Heart right ventricle (tissue), 16 donors: ENCODE measurements around the gene MBP. TPM values are rescaled to one million over a fixed set of nuclear protein-coding genes. Genes with fewer than 3 reads are reported as not detected.

Experiments used
- ATAC-seq, 8 donors: fragments of 200-7000 bp; cut with Tn5 transposase; one replicate each; pipeline ENCODE4 v1.9.1; 2020; ENCODE audit warnings: mild to moderate bottlenecking in 8 of 8, moderate library complexity in 8 of 8, moderate number of reproducible peaks in 1 of 8
- DNase-seq, 2 donors: peaks; one replicate each; pipeline ENCODE4 v3.0.0-alpha.2; 2020
- H3K27ac ChIP-seq, 10 donors: fragments of 200-600 bp; sonication (generic) in 2 of 10; one replicate each; pipeline versions ENCODE4 v1.5.0 to v1.8.0; 2020 to 2022; ENCODE audit warnings: mild to moderate bottlenecking in 3 of 10
- H3K27me3 ChIP-seq, 7 donors: fragments of 200-600 bp; one replicate each; pipeline ENCODE4 v1.8.0; 2021 to 2022; ENCODE audit warnings: mild to moderate bottlenecking in 2 of 7
- H3K36me3 ChIP-seq, 9 donors: fragments of 200-600 bp; sonication (generic) in 1 of 9; one replicate each; pipeline versions ENCODE4 v1.5.0 to v1.8.0; 2020 to 2022; ENCODE audit warnings: mild to moderate bottlenecking in 2 of 9
- H3K4me1 ChIP-seq, 9 donors: fragments of 200-600 bp; sonication (generic) in 1 of 9; one replicate each; pipeline versions ENCODE4 v1.5.0 to v1.8.0; 2020 to 2022; ENCODE audit warnings: mild to moderate bottlenecking in 4 of 9
- H3K4me3 ChIP-seq, 10 donors: fragments of 200-600 bp; sonication (generic) in 2 of 10; one replicate each; pipeline versions ENCODE4 v1.5.0 to v1.8.0; 2020 to 2022; ENCODE audit warnings: mild to moderate bottlenecking in 7 of 10, moderate library complexity in 2 of 10
- H3K9me3 ChIP-seq, 11 donors: fragments of 200-600 bp in 10 of 11; sonication (generic) in 2 of 11; one replicate each; pipeline versions ENCODE4 v1.5.0 to v1.8.0; 2013 to 2022; ENCODE audit warnings: mild to moderate bottlenecking in 2 of 11, control low read depth in 1 of 11, moderate library complexity in 1 of 11
- CTCF ChIP-seq, 9 donors: fragments of 200-600 bp; sonication (generic) in 2 of 9; IDR thresholded peaks; one replicate each; pipeline versions ENCODE4 v1.5.0 to v1.8.0; 2021 to 2022; ENCODE audit warnings: antibody characterized with exemption in 9 of 9, mild to moderate bottlenecking in 5 of 9, moderate library complexity in 1 of 9
- WGBS, 2 donors: extraction: QIAGEN DNeasy Blood & Tissue Kit; methylation state at CpG; one replicate each; pipeline ENCODE4 v1.1.7; 2013; ENCODE audit warnings: inconsistent platforms in 1 of 2; 5-methylcytosine and 5-hydroxymethylcytosine counted together
- intact Hi-C, 10 donors: fragments of 100-400 bp; cut with DNase I; formaldehyde crosslinking; loops; one replicate each; pipeline versions ENCODE4 v1.11.1 to v1.14.2; 2022
- polyA plus RNA-seq, 2 donors: library from polyadenylated mRNA; stranded (reverse); fragments of 200-250 nt; gene quantifications; one replicate each; pipeline ENCODE4 v1.2.3, GENCODE V29; 2013
- total RNA-seq, 10 donors: library from RNA; stranded (reverse); fragmentation: NEBNext Ultra II Directional in 3 of 10; extraction: Animal tissue kit (Norgen Biotek cat#: 25700) in 3 of 10; gene quantifications; one replicate each; pipeline versions ENCODE4 v1.2.1 to v1.2.4, GENCODE V29; 2021 to 2023
- donor health status: Arrhythmogenic right ventricular cardiomyopathy.
- donor health status: ischemic (EF 13 %, LVEDD 7.1; RV severe dilation, severe dysfunction).
- donor health status: healthy with polysubstance abuse.
- donor health status: DM: no; HTN: yes; CAD: no.
- donor health status: DM: no; HTN: no; CAD: no.
- donor health status: ischemic (EF 25% LVEDD 6.9; RV normal size, moderate dysfunction).
- donor health status: ischemic (EF 25% LVEDD 5.7; RV mildly dilated, moderate dysfunction).
- donor health status: healthy.
- donor health status: DM: yes; HTN: yes; CAD: no.
- donor health status: Ischemic cardiomyopathy.
- donor health status: ischemic (EF 35%, LVEDD 5.7; RV mildly dilated, moderate dysfunction).
- donor health status: nonischemic (EF 11% LVEDD 7.7; RV severe dilation, severe dysfunction).
- donor health status: DM: yes; HTN: yes; CAD: no.
- donor health status: PGD.
- donor health status: ischemic (EF 29% LVEDD 5.4; RV normal size, mild dysfunction).
- donor health status: nonischemic (EF 23%, LVEDD 6.1; RV moderate dilation, normal function).

MBP gene
- total and polyA plus RNA-seq, 12 donors = 3.0 to 70.8 (median 43.9) TPM

DNA sequence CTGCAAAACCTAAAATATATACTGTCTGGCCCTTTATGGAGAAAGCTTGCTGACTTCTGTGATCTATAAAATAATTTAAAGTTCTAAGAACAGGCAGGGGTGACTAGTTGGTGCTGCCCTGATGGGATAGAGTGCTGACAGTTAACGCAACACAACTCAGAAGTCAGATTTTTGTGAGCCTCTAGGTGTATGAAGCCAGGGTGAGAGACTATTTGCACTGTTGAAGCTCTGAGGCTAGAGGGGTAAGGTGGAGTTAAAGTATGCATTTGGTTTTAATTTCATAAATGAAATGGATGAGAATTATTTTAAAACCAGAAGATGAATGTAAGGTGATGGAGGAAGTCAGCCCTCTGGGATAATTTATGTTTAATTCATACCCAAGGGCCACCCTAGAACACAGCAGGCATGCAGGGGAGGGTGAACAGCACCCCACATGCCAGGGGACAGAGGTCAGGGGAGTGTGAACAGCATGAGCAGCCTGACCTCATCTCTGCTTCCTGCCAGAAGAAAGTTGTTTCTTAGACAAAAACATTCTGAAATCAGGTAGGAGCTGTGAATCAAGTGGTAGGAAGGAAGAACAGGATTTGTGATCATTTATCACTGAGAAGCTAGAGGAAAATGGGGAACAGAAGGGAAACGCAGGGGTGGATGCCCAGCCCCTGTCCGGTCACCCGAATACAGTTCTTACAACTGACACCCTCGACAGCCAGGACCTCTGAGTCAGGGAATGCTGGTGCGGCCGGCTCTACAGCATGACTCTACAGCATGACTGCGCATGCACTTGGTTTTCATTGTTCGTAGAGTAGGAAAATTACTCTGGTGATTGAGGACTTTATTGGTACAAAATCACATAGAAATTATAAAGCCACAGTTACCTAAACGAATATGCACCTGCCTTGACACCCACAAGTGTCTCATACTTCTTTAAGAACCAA is 93.1 kb downstream of the MBP start:
- no peaks in the 10 kb centered on the region for H3K27me3 ChIP-seq
- ATAC-seq = no peak
- no peak overlapping the region for H3K27ac ChIP-seq

DNA sequence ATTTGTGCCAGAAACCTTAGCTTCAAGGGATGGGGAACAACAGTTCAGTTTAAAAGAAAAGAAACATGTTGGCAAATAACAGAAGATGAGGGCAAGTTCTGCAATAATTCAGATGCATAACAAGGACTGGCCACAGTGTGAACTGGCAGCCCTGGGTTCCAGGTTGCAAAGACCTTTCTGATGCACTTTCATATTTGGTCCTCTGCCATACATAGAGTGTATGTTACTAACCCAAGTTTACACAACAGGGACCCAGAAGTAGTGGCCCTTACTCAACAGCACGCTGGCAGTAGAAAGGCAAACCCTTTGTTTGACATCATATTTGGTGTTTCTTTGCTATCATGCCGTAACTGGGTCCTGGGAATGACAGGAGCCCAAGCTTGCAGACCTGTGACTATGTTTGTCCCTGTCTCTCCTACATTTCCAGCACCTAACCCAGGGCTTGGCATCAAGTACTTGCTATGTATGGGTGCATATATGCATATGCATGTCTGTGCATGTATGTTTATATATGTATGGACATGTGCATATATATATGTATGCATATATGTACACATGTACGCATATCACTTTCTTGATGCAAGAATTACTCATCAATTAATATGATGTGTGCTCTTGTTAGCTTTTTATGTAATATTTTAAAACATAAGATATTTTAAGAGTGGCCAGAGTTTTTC is 94.3 kb downstream of the MBP start:
- ATAC-seq = no peak
- 85 to 87% methylated on average over 3 of the region's 3 CpGs for WGBS, 2 donors

More for the DNA sequence above, 93.1 kb downstream of the MBP start:
- H3K9me3 ChIP-seq = no peaks in the 10 kb centered on the region
- DNase-seq = no peak
- peaks cover 0 to 25% (median 11%) of the 10 kb centered on the region in 9 donors for H3K4me1 ChIP-seq
- no peak overlapping the region for H3K4me3 ChIP-seq
- H3K36me3 ChIP-seq = peaks cover 0 to 10% (median 0%) of the 10 kb centered on the region in 9 donors
- intact Hi-C loops = loop anchor here in 1 of 10 donors (5.0 kb wide), 1 partner anchor 37 kb away; no protein-coding TSS in a partner anchor
- no peak for TF ChIP-seq CTCF (IDR thresholded peaks at IDR 0.05)
- WGBS, 2 donors = 74 to 76% methylated on average over 10 of the region's 10 CpGs

GRCh38 chr18:77037567-77037966 is 95.0 kb downstream of the MBP start:
- Histone ChIP-seq H3K4me3 (no peak overlapping the region), H3K27me3 (no peaks in the 10 kb centered on the region), H3K36me3 (peaks cover 0 to 8% (median 0%) of the 10 kb centered on the region in 9 donors), H3K4me1 (peaks cover 0 to 20% (median 8%) of the 10 kb centered on the region in 9 donors), H3K9me3 (no peaks in the 10 kb centered on the region), H3K27ac (no peak overlapping the region)
- 86 to 88% methylated on average over 13 of the region's 13 CpGs for WGBS, 2 donors
- no peak for TF ChIP-seq CTCF (IDR thresholded peaks at IDR 0.05)
- DNase-seq (no peak), ATAC-seq (no peak)
- intact Hi-C loops = no loop called here

More for the DNA sequence above, 94.3 kb downstream of the MBP start:
- H3K9me3 ChIP-seq = no peaks in the 10 kb centered on the region
- DNase-seq = no peak
- H3K4me1 ChIP-seq = peaks cover 0 to 25% (median 11%) of the 10 kb centered on the region in 9 donors
- no peaks in the 10 kb centered on the region for H3K27me3 ChIP-seq
- H3K36me3 ChIP-seq = peaks cover 0 to 8% (median 0%) of the 10 kb centered on the region in 9 donors
- H3K27ac ChIP-seq = no peak overlapping the region
- intact Hi-C loops = no loop called here
- TF ChIP-seq CTCF (IDR thresholded peaks at IDR 0.05) = no peak
- H3K4me3 ChIP-seq = no peak overlapping the region

GRCh38 chr18:77035380-77036187 is 97.0 kb downstream of the MBP start:
- TF ChIP-seq CTCF (IDR thresholded peaks at IDR 0.05) = no peak

More at GRCh38 chr18:77035380-77036187, 97.0 kb downstream of the MBP start:
- H3K36me3 ChIP-seq = peaks cover 0 to 13% (median 0%) of the 10 kb centered on the region in 9 donors
- H3K27me3 ChIP-seq = no peaks in the 10 kb centered on the region
- no peak for DNase-seq
- peaks cover 0 to 20% (median 0%) of the 10 kb centered on the region in 9 donors for H3K4me1 ChIP-seq
- intact Hi-C loops = no loop called here
- no peaks in the 10 kb centered on the region for H3K9me3 ChIP-seq
- 49 to 54% methylated on average over 12 of the region's 12 CpGs for WGBS, 2 donors
- no peak overlapping the region for H3K27ac ChIP-seq
- no peak overlapping the region for H3K4me3 ChIP-seq
- peak in 4 of 8 donors; percentile 14 to 63 (median 46) for ATAC-seq
